ENCODE results near the gene GOPC.

GOPC gene

GRCh38 chr6:117518870-117519269 lies 83.4 kb downstream of the GOPC start:
- TF ChIP-seq TEAD4 (IDR thresholded peaks at IDR 0.05): no peak

- no peak for TF ChIP-seq NFIC (IDR thresholded peaks at IDR 0.05)
Observed at GRCh38 chr6:117515326-117515725, 87.0 kb downstream of the GOPC start.

- TF ChIP-seq CREB1 (IDR thresholded peaks at IDR 0.05; ENCODE audit: low read depth): no peak
- no peak for TF ChIP-seq RAD21 (IDR thresholded peaks at IDR 0.05; ENCODE audit: low read depth)
- TF ChIP-seq NFIC (IDR thresholded peaks at IDR 0.05): no peak
- TF ChIP-seq TEAD4 (IDR thresholded peaks at IDR 0.05): no peak
- no peak for TF ChIP-seq MAX (IDR thresholded peaks at IDR 0.05)
- TF ChIP-seq TAF1 (IDR thresholded peaks at IDR 0.05; ENCODE audit: low read depth): no peak
- no peak for TF ChIP-seq CEBPB (IDR thresholded peaks at IDR 0.05)
- no peak for TF ChIP-seq FOXM1 (IDR thresholded peaks at IDR 0.05; ENCODE audit: borderline replicate concordance, low read depth)
- no peak for TF ChIP-seq EGR1 (IDR thresholded peaks at IDR 0.05)
- TF ChIP-seq EP300 (IDR thresholded peaks at IDR 0.05; ENCODE audit: borderline replicate concordance): no peak
- no peak for TF ChIP-seq REST (IDR thresholded peaks at IDR 0.05; ENCODE audit: low read depth)
- TF ChIP-seq YY1 (IDR thresholded peaks at IDR 0.05; ENCODE audit: low read depth): no peak
- TF ChIP-seq ZBTB7A (IDR thresholded peaks at IDR 0.05; ENCODE audit: low read depth): no peak
- no peak for TF ChIP-seq USF1 (IDR thresholded peaks at IDR 0.05)
- no peak for TF ChIP-seq TCF12 (IDR thresholded peaks at IDR 0.05; ENCODE audit: low read depth)
Observed at GRCh38 chr6:117514655-117515054, 87.7 kb downstream of the GOPC start.

GRCh38 chr6:117513778-117514365 lies 88.4 kb downstream of the GOPC start:
- no peak for TF ChIP-seq TAF1 (IDR thresholded peaks at IDR 0.05; ENCODE audit: low read depth)

GRCh38 chr6:117512987-117513573 lies 89.2 kb downstream of the GOPC start:
- no peak for TF ChIP-seq RAD21 (IDR thresholded peaks at IDR 0.05; ENCODE audit: low read depth)
- TF ChIP-seq MAX (IDR thresholded peaks at IDR 0.05): no peak
- TF ChIP-seq ZBTB7A (IDR thresholded peaks at IDR 0.05; ENCODE audit: low read depth): no peak
- no peak for TF ChIP-seq FOXM1 (IDR thresholded peaks at IDR 0.05; ENCODE audit: borderline replicate concordance, low read depth)
- TF ChIP-seq REST (IDR thresholded peaks at IDR 0.05; ENCODE audit: low read depth): no peak
- TF ChIP-seq TCF12 (IDR thresholded peaks at IDR 0.05; ENCODE audit: low read depth): no peak
- no peak for TF ChIP-seq EGR1 (IDR thresholded peaks at IDR 0.05)
- no peak for TF ChIP-seq TAF1 (IDR thresholded peaks at IDR 0.05; ENCODE audit: low read depth)
- no peak for TF ChIP-seq USF1 (IDR thresholded peaks at IDR 0.05)
- no peak for TF ChIP-seq CREB1 (IDR thresholded peaks at IDR 0.05; ENCODE audit: low read depth)
- TF ChIP-seq CEBPB (IDR thresholded peaks at IDR 0.05): no peak
- TF ChIP-seq TEAD4 (IDR thresholded peaks at IDR 0.05): no peak
- no peak for TF ChIP-seq EP300 (IDR thresholded peaks at IDR 0.05; ENCODE audit: borderline replicate concordance)
- no peak for TF ChIP-seq YY1 (IDR thresholded peaks at IDR 0.05; ENCODE audit: low read depth)

- TF ChIP-seq FOXM1 (IDR thresholded peaks at IDR 0.05; ENCODE audit: borderline replicate concordance, low read depth) (no peak), TEAD4 (IDR thresholded peaks at IDR 0.05) (no peak), EGR1 (IDR thresholded peaks at IDR 0.05) (no peak), REST (IDR thresholded peaks at IDR 0.05; ENCODE audit: low read depth) (no peak), USF1 (IDR thresholded peaks at IDR 0.05) (no peak), EP300 (IDR thresholded peaks at IDR 0.05; ENCODE audit: borderline replicate concordance) (no peak), CREB1 (IDR thresholded peaks at IDR 0.05; ENCODE audit: low read depth) (no peak), TCF12 (IDR thresholded peaks at IDR 0.05; ENCODE audit: low read depth) (no peak), ZBTB7A (IDR thresholded peaks at IDR 0.05; ENCODE audit: low read depth) (no peak), CEBPB (IDR thresholded peaks at IDR 0.05) (no peak), RAD21 (IDR thresholded peaks at IDR 0.05; ENCODE audit: low read depth) (no peak), MAX (IDR thresholded peaks at IDR 0.05) (no peak), TAF1 (IDR thresholded peaks at IDR 0.05; ENCODE audit: low read depth) (no peak), NFIC (IDR thresholded peaks at IDR 0.05) (no peak), YY1 (IDR thresholded peaks at IDR 0.05; ENCODE audit: low read depth) (no peak)
Observed at GRCh38 chr6:117512056-117512828, 90.1 kb downstream of the GOPC start.
